Measurements from ENCODE around the gene MGAT4A. TPM values are rescaled to one million over a fixed set of nuclear protein-coding genes. Genes with fewer than 3 reads are reported as not detected.

The MGAT4A gene
- total RNA-seq, 2 experiments from 2014 or later = 200 to 204 TPM

- Histone ChIP-seq H3K9me3 (ENCODE audit: control insufficient read depth in 1 of 2, insufficient read depth in 1 of 2, low read length in 2 of 2) (no peaks in the 10 kb centered on the region), H3K27ac (ENCODE audit: low read depth in 1 of 2, low read length in 2 of 2) (no peak overlapping the region), H3K4me3 (ENCODE audit: low read length) (no peak overlapping the region), H3K27me3 (ENCODE audit: control insufficient read depth in 1 of 2, insufficient read depth in 2 of 2, low read length in 2 of 2) (no peaks in the 10 kb centered on the region), H3K4me1 (ENCODE audit: insufficient read depth, low read length) (peaks cover 60% of the 10 kb centered on the region), H3K36me3 (ENCODE audit: insufficient read depth, low read length) (no peaks in the 10 kb centered on the region)
- intact Hi-C loops (cut with DNase I, micrococcal nuclease) = loop anchor here in 1 of 2 experiments (10.0 kb wide), 1 partner anchor 273 kb away; no protein-coding TSS in a partner anchor
- Mint-ChIP-seq H3K4me3 (no peak overlapping the region), H3K36me3 (ENCODE audit: low read depth) (peaks cover under 1% of the 10 kb centered on the region), H3K27ac (peak overlapping the region; percentile 100), H3K9me3 (no peaks in the 10 kb centered on the region), H3K27me3 (no peaks in the 10 kb centered on the region), H3K4me1 (ENCODE audit: low read depth) (peaks cover 87% of the 10 kb centered on the region)
- no peak for DNase-seq
- TF ChIP-seq CTCF (IDR thresholded peaks at IDR 0.05) = no peak
- no peak for ATAC-seq (ENCODE audit: poor library complexity)
- ChIA-PET POLR2A (interaction anchor here (0.8 to 15.5 kb wide), 5 partner anchors 9 to 84 kb away, joined by 3 to 414 read pairs (median 5); no protein-coding TSS in a partner anchor), CTCF (interaction anchor here (0.9 to 2.4 kb wide), 2 partner anchors 20 to 34 kb away, joined by 4 to 7 read pairs; no protein-coding TSS in a partner anchor)
These were observed 6.9 kb upstream of the MGAT4A start for GRCh38 chr2:98737848-98738247.

GRCh38 chr2:98736464-98736889 lies 5.5 kb upstream of the MGAT4A start:
- CTCF ChIA-PET = interaction anchor here (0.7 to 2.4 kb wide), 5 partner anchors 9 to 87 kb away, joined by 3 to 7 read pairs (median 3); no protein-coding TSS in a partner anchor
- peaks cover 67% of the 10 kb centered on the region for H3K4me1 ChIP-seq (ENCODE audit: insufficient read depth, low read length)
- no peaks in the 10 kb centered on the region for H3K9me3 Mint-ChIP-seq
- H3K4me1 Mint-ChIP-seq (ENCODE audit: low read depth) = peaks cover 90% of the 10 kb centered on the region
- no peaks in the 10 kb centered on the region for H3K36me3 ChIP-seq (ENCODE audit: insufficient read depth, low read length)
- POLR2A ChIA-PET = interaction anchor here (1.1 to 15.5 kb wide), 5 partner anchors 11 to 86 kb away, joined by 3 to 414 read pairs (median 9); no protein-coding TSS in a partner anchor
- H3K27me3 ChIP-seq (ENCODE audit: control insufficient read depth in 1 of 2, insufficient read depth in 2 of 2, low read length in 2 of 2) = no peaks in the 10 kb centered on the region
- peak overlapping the region; percentile 11 to 53 for H3K27ac ChIP-seq (ENCODE audit: low read depth in 1 of 2, low read length in 2 of 2)
- H3K9me3 ChIP-seq (ENCODE audit: control insufficient read depth in 1 of 2, insufficient read depth in 1 of 2, low read length in 2 of 2) = no peaks in the 10 kb centered on the region
- H3K27me3 Mint-ChIP-seq = peaks cover 4% of the 10 kb centered on the region
- peaks cover 12% of the 10 kb centered on the region for H3K36me3 Mint-ChIP-seq (ENCODE audit: low read depth)
- peak overlapping the region; percentile 100 for H3K27ac Mint-ChIP-seq
- no peak for TF ChIP-seq CTCF (IDR thresholded peaks at IDR 0.05)
- DNase-seq = peak in 6 of 14 experiments; percentile 13 to 64 (median 54)
- ATAC-seq (ENCODE audit: poor library complexity) = peak; percentile 58
- intact Hi-C loops (cut with DNase I, micrococcal nuclease) = loop anchor here in 1 of 2 experiments (10.0 kb wide), 1 partner anchor 272 kb away; no protein-coding TSS in a partner anchor
- H3K4me3 ChIP-seq (ENCODE audit: low read length) = no peak overlapping the region
- H3K4me3 Mint-ChIP-seq = peak overlapping the region; percentile 71

- Mint-ChIP-seq H3K36me3 (ENCODE audit: low read depth) (peaks cover 17% of the 10 kb centered on the region), H3K4me3 (peak overlapping the region; percentile 99), H3K4me1 (ENCODE audit: low read depth) (peaks cover 78% of the 10 kb centered on the region), H3K9me3 (no peaks in the 10 kb centered on the region), H3K27me3 (peaks cover 4% of the 10 kb centered on the region), H3K27ac (peak overlapping the region; percentile 100)
- DNase-seq (peak in 3 of 14 experiments; percentile 26 to 32 (median 29)), ATAC-seq (ENCODE audit: poor library complexity) (no peak)
- no peaks in the 10 kb centered on the region for H3K9me3 ChIP-seq (ENCODE audit: control insufficient read depth in 1 of 2, insufficient read depth in 1 of 2, low read length in 2 of 2)
- ChIA-PET POLR2A (interaction anchor here (0.9 to 15.5 kb wide), 8 partner anchors 11 to 101 kb away, joined by 3 to 414 read pairs (median 4); no protein-coding TSS in a partner anchor), CTCF (interaction anchor here (0.6 to 1.6 kb wide), 5 partner anchors 11 to 88 kb away, joined by 3 to 5 read pairs (median 4); no protein-coding TSS in a partner anchor)
- intact Hi-C loops (cut with DNase I, micrococcal nuclease) = loop anchor here in 1 of 2 experiments (10.0 kb wide), 1 partner anchor 270 kb away; no protein-coding TSS in a partner anchor
- TF ChIP-seq CTCF (IDR thresholded peaks at IDR 0.05) = no peak
- no peak overlapping the region for H3K4me3 ChIP-seq (ENCODE audit: low read length)
- no peaks in the 10 kb centered on the region for H3K36me3 ChIP-seq (ENCODE audit: insufficient read depth, low read length)
- peak overlapping the region; percentile 19 to 91 for H3K27ac ChIP-seq (ENCODE audit: low read depth in 1 of 2, low read length in 2 of 2)
- no peaks in the 10 kb centered on the region for H3K27me3 ChIP-seq (ENCODE audit: control insufficient read depth in 1 of 2, insufficient read depth in 2 of 2, low read length in 2 of 2)
- H3K4me1 ChIP-seq (ENCODE audit: insufficient read depth, low read length) = peaks cover 67% of the 10 kb centered on the region
These were observed 3.9 kb upstream of the MGAT4A start for GRCh38 chr2:98734823-98735260.
